NCI-H526 treated with DMSO at 0.1 percent for 48 hours (cell line): ENCODE measurements around the gene MLYCD.

Experiments used
- DNase-seq: peaks from one replicate; lab custom pipeline; 2025; lab: John Stamatoyannopoulos, UW

The MLYCD gene

GRCh38 chr16:83956336-83957289, 57.7 kb downstream of the MLYCD start:
- DNase-seq: peak; percentile 22

- DNase-seq: no peak
Measured at GRCh38 chr16:83957296-83957855, 58.5 kb downstream of the MLYCD start.

DNA sequence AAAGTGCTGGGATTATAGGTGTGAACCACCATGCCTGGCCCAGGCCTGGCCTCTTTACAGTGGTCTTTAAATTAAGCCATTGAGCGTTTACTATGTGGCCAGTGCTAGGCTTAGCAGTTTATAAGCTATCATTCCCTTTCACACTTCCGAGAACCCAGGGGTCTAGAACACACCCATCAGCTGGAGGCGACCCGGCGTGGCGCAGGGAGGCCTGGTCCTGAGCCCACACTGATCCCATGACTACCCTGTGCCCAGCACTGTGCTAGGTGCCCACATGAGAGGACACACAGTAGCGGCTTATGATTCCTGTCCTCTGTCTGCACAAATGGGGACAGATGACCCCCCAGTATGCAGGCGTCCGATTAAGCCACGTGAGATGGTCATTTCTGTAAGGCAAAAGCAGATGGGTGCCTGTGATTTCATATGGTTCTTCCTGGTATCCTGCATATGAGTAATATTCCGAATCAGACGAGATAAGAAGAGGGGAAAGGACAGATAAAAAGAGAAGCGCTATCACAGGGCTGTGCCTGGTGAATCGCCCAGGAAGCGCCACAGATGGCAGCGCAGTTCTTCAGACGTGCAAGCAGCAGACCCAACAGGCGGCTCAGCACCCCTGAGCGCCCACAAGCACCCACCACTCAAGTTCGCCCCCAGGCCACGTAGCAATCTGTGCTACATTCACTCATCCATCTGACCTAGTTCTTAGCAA, 59.4 kb downstream of the MLYCD start:
- no peak for DNase-seq

- DNase-seq: no peak
Measured at GRCh38 chr16:83958846-83959565, 60.1 kb downstream of the MLYCD start.

GRCh38 chr16:83959656-83960434, 60.9 kb downstream of the MLYCD start:
- no peak for DNase-seq

- no peak for DNase-seq
Measured at GRCh38 chr16:83960521-83961249, 61.8 kb downstream of the MLYCD start.

DNA sequence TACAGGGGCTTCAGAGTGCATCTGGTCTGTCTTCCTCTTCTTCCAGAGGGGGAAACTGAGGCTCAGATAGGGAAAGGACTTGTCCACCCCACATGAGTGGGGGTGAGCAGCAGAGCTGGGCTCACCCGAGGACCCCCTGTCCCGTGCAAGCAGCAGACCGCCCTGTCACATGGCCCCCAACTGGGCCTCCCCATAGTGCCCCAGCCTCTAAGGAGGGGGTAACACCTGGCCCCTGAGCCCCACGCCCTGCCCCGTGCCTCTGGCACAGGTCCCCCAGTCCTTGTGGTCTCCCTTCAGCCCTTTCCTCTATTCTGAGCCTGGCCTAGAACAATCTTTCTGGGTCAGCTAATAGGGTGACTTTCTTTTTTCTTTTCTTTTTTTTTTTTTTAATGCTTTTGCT, 62.7 kb downstream of the MLYCD start:
- DNase-seq: no peak

DNA sequence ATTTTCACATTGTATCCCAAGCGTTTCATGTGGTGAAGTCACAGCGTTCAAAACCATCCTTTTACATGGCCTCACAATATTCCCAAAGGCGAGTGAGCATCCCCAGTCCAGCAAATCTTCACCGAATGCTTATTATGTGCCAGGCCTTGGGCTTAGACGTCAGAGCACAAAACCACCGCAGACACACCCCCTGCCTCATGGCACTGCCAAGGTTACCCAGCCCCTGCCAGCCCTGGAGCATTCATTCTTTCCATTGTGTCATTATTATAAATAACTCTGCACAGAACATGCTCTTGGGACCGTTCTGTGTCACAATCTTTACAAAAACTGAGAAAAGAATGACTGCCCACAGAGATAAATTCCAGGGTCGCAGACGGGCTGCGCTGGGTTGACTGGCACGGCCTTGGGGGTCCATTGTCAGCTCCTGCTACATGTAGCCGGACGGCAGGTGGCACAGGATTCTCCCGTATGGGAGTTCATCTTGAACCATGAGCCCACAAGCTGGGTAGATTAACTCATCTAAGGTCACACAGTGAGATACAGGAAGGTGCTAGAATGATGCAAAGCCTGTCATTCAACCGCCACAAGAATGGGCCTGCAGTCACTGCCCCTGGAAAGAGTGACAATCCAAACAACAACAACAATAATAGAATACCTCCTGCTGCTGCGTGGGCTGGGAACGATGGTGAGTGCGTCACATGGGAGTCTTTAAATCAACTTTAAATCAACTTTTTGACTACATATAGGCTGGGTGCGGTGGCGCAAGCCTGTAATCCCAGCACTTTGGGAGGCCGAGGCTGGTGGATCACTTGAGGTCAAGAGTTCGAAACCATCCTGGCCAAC, 64.6 kb downstream of the MLYCD start:
- no peak for DNase-seq

- no peak for DNase-seq
Measured at GRCh38 chr16:83964684-83965443, 65.9 kb downstream of the MLYCD start.

DNA sequence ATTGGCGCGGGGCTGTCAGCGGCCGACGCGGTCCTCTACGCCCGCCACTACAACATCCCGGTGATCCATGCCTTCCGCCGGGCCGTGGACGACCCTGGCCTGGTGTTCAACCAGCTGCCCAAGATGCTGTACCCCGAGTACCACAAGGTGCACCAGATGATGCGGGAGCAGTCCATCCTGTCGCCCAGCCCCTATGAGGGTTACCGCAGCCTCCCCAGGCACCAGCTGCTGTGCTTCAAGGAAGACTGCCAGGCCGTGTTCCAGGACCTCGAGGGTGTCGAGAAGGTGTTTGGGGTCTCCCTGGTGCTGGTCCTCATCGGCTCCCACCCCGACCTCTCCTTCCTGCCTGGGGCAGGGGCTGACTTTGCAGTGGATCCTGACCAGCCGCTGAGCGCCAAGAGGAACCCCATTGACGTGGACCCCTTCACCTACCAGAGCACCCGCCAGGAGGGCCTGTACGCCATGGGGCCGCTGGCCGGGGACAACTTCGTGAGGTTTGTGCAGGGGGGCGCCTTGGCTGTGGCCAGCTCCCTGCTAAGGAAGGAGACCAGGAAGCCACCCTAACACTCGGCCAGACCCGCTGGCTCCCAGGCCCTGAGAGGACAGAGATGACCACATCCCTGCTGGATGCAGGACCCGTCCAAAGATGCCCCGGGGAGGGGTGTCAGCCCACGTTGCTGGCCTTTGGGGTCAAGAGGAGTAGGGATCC, 66.7 kb downstream of the MLYCD start:
- no peak for DNase-seq

DNA sequence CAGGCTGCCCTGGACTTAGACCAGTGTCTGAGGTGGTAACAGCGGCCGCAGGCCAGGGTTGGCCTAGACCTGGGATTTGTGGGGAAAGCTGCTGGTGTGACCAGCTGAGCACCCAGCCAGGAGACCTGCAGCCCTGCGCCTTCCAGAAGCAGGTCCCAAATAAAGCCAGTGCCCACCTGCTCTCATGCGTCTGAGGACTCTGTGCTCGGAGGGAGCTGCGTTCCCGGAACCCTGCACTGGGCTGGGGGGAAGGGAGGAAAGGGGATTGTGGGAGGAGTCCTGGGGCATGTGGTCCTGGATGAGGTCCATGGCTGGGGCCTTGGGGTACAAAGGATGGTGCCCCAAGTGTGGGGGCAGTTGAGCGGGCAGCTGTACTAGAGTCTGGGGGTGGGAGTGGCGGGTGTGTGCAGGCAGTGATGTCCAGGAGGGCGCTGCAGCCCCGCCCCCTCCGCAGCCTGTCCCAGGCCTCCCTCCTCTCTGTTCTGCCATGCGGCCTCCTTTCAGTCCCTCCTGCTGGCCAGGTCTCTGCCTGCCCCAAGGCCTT, 67.3 kb downstream of the MLYCD start:
- DNase-seq: no peak

DNA sequence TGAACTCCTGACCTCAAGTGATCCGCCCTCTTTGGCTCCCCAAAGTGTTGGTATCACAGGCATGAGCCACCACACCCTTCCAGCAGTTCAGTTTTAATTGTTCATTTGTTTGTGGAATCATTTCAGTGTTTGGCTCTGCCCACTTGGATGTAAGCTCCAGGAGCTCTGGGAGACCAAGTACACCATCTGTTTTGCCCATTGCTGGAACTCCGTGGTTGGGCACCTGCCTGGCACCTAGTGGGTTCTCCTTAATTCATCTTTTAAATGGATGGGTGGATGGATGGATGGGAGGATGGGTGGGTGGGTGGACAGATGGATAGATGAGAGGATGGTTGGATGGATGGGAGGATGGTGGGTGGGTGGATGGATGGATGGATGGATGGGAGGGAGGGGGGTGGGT, 68.2 kb downstream of the MLYCD start:
- DNase-seq: no peak

DNA sequence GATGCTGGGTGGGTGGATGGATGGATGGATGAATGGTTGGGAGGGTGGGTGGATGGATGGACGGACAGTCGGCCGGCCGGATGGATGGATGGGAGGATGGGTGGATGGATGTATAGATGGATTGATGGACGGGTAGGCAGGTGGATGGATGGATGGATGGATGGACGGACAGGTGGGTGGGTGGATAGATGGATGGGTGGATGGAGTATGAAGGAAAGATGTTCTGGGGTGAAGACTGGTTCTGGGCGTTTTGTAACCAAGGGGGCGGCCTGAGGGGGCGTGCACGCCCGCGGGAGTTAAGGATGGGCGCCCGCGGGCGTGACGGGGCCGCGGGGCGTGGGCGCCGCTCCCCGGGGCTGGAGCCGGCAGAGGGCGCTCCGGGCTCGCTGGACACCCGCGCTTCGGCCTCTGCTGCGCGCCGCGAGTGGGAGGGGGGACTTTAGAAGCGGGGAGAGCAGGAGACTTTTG, 69.0 kb downstream of the MLYCD start, which contains the start of gene NECAB2:
NECAB2 (plus strand) TSS at position 407 of the 468 bp plus-strand sequence. CDS start 405 bp downstream, outside the sequence.
- no peak for DNase-seq

DNA sequence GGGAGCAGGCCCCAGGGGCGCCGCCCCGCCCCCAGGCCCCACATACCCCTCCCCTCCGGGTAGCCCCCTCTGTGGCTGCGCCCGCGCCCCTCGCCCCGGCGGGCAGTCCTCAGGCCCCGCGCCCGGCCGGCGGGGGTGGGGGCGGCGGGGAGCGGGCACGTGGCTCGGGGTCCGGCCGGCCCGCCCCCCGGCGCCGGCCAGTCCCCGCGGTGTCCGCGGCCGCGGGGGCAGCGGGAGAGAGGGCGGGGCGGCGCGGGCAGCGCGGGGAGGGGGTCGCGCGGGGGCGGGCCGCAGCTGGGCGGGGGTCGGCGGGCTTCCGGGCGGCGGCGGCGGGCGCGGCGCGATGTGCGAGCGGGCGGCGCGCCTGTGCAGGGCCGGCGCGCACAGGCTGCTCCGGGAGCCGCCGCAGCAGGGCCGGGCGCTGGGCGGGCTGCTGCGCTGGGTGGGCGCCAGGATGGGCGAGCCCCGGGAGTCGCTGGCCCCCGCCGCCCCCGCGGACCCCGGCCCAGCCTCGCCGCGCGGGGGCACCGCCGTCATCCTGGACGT, 69.5 kb downstream of the MLYCD start:
- no peak for DNase-seq

DNA sequence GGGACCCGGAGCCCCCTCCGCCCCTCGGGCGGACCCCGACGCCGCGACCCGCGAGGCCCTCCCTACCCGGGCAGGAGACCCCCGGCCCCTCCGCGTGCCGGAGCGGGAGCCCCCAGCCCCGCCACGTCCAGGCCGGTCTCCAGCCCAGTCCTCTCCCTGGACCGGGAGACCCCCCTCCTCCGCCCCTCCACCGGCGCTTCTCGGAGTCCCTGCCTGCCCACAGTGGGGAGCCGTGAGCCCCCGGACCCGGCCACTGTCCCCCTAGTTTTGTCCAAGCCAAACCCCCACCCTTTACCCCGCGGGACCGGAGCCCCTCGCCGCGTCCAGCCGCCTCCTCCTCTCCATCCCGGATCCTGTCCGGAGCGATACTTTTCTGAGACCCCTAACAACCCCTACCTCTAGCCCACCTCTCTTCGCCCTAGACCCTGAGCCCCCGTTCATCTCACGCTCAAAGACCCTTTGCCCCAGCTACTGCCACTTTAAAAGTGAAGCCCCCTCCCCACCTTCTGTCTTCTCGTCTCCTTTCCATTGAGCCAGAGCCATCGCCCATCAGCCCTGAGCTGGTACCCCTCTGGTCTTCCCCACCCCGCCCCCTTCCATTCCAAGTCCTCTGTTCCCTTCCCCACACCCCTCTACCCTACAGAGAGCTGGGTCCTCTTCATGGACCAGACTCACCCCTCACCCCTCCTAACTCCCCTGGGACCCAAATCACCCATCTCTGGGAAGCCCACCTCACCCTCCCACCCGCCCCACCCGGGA, 70.2 kb downstream of the MLYCD start:
- DNase-seq: no peak

DNA sequence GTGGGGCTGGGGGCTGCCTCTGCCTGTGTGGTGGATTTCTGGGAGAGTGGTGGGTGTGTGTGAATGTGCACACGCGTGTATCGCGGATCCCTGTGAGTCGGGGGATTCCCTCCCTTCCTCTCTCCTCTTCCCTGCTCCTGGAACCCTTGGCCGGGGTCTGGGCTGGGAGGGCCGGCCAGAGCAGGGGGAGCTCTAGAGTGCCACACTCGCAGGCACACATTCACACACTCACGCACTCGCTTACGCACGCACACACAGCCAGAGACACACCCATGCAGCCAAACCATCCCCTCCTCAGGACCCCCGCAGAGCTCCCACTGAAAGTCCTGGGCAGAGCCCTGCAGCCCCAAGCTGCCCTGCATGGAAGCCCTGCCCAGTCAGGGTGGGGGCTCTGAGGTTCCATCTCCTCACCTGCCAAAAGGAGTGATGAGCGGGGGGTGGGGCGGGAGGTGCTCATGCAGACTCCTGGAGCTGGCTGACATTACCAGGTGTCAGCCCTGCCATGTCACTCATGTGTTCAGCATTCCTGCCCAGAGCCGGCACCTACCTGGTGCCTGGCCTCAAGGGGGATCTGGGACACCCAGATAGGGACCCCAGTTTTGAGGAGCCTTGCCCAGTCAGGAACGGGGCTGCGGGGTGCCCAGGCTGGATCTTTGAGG, 71.0 kb downstream of the MLYCD start:
- DNase-seq: no peak
